Lower leg skin (tissue), 4 donors: ENCODE results near the gene MTHFD1L. TPM values are rescaled to one million over a fixed set of nuclear protein-coding genes. Genes with fewer than 3 reads are reported as not detected.

Experiments used
- DNase-seq, 2 donors: peaks; one replicate each; pipeline ENCODE4 v3.0.0-alpha.2; 2019; ENCODE audit warnings: low spot score in 2 of 2
- H3K4me3 ChIP-seq: fragments of 200-600 bp; sonication (generic); 2 replicates; pipeline ENCODE4 v1.5.1; 2017; ENCODE audit warnings: mild to moderate bottlenecking, low read depth; ENCODE audit not compliant: poor library complexity, severe bottlenecking
- POLR2A ChIP-seq, 2 donors: fragments of 450-650 bp; IDR thresholded peaks; one replicate each; pipeline ENCODE4 v1.6.1; 2016 to 2017; ENCODE audit warnings: antibody characterized with exemption in 2 of 2, mild to moderate bottlenecking in 1 of 2, moderate library complexity in 1 of 2
- WGBS, 2 donors: methylation state at CpG; one replicate each; pipeline ENCODE4 v1.1.5; 2018; 5-methylcytosine and 5-hydroxymethylcytosine counted together
- intact Hi-C: fragments of 100-400 bp; cut with DNase I; formaldehyde crosslinking; loops from one replicate; pipeline ENCODE4 v1.15.0; 2023; ENCODE audit warnings: low total_unique reads
- total RNA-seq, 4 donors: library from RNA; depleted of rRNA; stranded (reverse); fragments of >200 nt; gene quantifications; one replicate each; pipeline ENCODE4 v1.1.0, GENCODE V29; 2016
- TF ChIP-seq, protein P1 (sequence below), 3 donors: fragments of 450-650 bp; IDR thresholded peaks; one replicate each; pipeline ENCODE4 v1.5.1; 2016; ENCODE audit warnings: antibody characterized with exemption in 3 of 3, mild to moderate bottlenecking in 3 of 3, moderate library complexity in 2 of 3

The MTHFD1L gene
- total RNA-seq, 4 donors from 2014 or later: 2.1 to 7.1 (median 4.4) TPM

DNA sequence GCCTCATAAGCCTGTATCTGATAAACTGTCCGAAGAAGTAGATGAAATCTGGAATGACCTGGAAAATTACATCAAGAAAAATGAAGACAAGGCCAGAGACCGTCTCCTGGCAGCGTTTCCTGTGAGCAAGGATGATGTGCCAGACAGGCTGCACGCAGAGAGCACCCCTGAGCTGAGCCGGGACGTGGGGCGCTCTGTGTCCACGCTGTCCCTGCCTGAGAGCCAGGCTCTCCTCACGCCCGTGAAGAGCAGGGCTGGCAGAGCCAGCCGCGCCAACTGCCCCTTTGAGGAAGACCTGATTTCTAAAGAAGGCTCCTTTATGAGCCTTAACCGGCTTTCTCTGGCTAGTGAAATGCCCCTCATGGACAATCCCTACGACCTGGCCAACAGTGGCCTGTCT lies 33.9 kb upstream of the MTHFD1L start:
- H3K4me3 ChIP-seq: no peak overlapping the region
- WGBS, 2 donors: 96 to 97% methylated on average over 13 to 14 of the region's 14 CpGs
- intact Hi-C loops: no loop called here
- no peak for DNase-seq
- TF ChIP-seq, protein P1, sequence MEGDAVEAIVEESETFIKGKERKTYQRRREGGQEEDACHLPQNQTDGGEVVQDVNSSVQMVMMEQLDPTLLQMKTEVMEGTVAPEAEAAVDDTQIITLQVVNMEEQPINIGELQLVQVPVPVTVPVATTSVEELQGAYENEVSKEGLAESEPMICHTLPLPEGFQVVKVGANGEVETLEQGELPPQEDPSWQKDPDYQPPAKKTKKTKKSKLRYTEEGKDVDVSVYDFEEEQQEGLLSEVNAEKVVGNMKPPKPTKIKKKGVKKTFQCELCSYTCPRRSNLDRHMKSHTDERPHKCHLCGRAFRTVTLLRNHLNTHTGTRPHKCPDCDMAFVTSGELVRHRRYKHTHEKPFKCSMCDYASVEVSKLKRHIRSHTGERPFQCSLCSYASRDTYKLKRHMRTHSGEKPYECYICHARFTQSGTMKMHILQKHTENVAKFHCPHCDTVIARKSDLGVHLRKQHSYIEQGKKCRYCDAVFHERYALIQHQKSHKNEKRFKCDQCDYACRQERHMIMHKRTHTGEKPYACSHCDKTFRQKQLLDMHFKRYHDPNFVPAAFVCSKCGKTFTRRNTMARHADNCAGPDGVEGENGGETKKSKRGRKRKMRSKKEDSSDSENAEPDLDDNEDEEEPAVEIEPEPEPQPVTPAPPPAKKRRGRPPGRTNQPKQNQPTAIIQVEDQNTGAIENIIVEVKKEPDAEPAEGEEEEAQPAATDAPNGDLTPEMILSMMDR (IDR thresholded peaks at IDR 0.05): no peak
- TF ChIP-seq POLR2A (IDR thresholded peaks at IDR 0.05): no peak

DNA sequence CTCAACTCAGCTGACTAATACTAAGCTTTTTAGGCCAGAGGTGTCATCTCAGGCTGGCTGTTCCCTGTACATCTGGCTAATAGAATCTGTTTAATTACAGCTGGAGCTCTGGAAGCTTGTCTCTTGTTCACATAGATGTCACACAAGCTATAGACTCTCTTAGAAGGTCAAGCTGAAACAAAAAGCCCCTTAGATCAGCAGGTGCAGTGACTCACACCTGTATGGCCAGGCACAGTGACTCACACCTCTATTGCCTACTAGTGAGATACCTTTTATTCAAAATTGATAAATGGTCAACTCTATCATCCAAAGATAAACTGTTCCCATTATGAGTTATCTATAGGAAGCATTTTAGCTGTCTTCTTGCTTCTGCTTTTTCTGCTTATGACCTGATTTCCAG lies 29.9 kb upstream of the MTHFD1L start:
- no peak for TF ChIP-seq POLR2A (IDR thresholded peaks at IDR 0.05)
- TF ChIP-seq, protein P1 (IDR thresholded peaks at IDR 0.05): no peak
- no peak overlapping the region for H3K4me3 ChIP-seq
- DNase-seq: no peak
- intact Hi-C loops: no loop called here

DNA sequence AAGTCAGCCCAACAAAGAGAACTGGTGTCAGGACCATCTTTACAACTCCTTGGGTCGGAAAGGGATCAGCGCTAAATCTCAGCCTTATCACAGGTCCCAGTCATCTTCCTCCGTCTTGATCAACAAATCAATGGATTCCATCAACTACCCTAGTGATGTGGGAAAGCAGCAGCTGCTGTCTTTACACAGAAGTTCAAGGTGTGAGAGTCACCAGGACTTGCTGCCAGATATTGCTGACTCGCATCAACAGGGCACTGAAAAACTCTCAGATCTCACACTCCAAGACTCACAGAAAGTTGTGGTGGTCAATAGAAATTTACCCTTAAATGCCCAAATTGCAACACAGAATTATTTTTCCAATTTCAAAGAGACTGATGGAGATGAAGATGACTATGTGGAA lies 25.3 kb upstream of the MTHFD1L start:
- TF ChIP-seq, protein P1 (IDR thresholded peaks at IDR 0.05): no peak
- TF ChIP-seq POLR2A (IDR thresholded peaks at IDR 0.05): no peak
- intact Hi-C loops: no loop called here
- 95 to 96% methylated on average over 4 of the region's 4 CpGs for WGBS, 2 donors
- H3K4me3 ChIP-seq: no peak overlapping the region
- no peak for DNase-seq

DNA sequence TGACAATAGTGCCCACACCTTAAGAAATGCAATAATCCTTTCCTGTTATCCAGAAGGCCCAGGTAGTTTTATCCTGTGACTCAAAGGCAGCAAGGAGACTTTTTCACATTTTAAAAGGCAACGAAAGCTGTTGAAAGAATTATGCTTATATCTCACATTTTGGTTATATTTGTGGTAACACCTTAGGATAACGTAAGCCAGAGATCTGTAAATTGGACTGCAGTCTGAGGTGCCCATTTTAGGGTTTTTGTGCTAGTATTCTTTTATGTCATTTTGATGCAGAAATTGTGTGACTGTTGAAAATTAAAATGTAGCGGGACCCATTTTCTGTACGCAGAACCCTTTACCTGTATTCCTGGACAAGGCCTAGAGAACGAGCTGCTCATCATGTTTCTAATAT lies 24.3 kb upstream of the MTHFD1L start:
- DNase-seq: no peak
- H3K4me3 ChIP-seq: no peak overlapping the region
- WGBS, 2 donors: 95 to 98% methylated on average over 5 of the region's 5 CpGs
- TF ChIP-seq, protein P1 (IDR thresholded peaks at IDR 0.05): no peak
- TF ChIP-seq POLR2A (IDR thresholded peaks at IDR 0.05): no peak
- intact Hi-C loops: no loop called here

DNA sequence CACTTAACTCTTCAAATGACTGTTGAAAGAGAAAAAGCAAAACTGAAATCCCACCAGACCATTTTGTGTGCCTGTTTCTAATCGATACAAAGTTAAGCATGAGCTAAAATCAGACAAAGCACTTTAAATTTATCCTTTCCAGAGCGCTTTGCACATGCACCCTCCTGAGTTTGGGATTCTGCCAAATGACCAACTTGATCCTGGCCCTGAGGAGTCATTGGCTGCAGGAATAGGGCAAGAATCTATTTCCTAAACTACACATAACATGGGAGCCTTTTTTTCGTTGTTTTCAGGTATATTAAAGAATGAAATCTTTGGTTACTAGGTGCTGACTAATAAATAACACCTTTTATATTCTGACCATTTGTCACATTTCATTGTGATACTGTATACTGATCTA lies 23.8 kb upstream of the MTHFD1L start:
- WGBS, 2 donors: 64 to 73% methylated on average over 3 of the region's 3 CpGs
- TF ChIP-seq POLR2A (IDR thresholded peaks at IDR 0.05): no peak
- TF ChIP-seq, protein P1 (IDR thresholded peaks at IDR 0.05): no peak
- intact Hi-C loops: no loop called here
- no peak overlapping the region for H3K4me3 ChIP-seq
- DNase-seq: no peak

DNA sequence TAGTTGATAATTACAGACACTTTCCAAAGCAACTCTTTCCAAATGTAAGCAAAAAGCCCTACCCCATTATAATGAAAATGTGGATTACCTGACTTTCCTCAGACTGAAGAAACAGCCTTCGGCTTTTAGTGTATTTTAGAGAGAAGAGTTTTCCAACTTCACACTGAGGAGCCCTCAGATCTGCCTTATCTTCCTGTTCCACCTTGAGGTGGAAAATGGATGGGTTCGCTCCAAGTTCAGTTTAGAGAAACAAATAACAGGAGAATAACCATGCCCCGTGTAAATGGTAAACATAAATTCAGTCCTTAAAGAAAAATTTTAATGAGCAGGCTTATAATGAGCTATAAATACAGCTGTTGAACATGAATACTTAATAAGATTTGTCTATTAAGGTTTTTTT lies 21.1 kb upstream of the MTHFD1L start:
- no peak overlapping the region for H3K4me3 ChIP-seq
- TF ChIP-seq POLR2A (IDR thresholded peaks at IDR 0.05): no peak
- TF ChIP-seq, protein P1 (IDR thresholded peaks at IDR 0.05): no peak
- no peak for DNase-seq
- 89 to 93% methylated on average over 3 of the region's 3 CpGs for WGBS, 2 donors
- intact Hi-C loops: no loop called here
